ENCODE results near the gene PARD3.

The PARD3 gene

DNA sequence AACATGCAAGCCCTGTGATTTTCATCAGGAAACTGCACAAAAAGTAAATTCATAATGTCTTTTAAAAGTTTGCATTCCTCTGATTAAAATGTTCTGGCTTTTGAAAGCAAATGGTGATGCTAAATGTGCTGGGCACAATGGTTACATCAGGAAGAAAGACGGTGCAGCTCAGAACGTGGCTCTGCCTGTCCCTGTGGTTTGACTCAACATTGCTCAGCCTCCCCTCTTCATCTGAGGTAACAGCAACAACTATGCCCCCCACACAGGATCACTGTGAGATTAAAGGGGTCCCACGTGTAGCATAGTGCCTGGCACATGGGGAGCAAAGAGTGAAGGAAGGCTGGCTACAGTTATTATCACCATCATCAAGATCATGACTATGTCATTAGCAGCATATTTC lies 44.0 kb downstream of the PARD3 start:
- TF ChIP-seq, protein P1, sequence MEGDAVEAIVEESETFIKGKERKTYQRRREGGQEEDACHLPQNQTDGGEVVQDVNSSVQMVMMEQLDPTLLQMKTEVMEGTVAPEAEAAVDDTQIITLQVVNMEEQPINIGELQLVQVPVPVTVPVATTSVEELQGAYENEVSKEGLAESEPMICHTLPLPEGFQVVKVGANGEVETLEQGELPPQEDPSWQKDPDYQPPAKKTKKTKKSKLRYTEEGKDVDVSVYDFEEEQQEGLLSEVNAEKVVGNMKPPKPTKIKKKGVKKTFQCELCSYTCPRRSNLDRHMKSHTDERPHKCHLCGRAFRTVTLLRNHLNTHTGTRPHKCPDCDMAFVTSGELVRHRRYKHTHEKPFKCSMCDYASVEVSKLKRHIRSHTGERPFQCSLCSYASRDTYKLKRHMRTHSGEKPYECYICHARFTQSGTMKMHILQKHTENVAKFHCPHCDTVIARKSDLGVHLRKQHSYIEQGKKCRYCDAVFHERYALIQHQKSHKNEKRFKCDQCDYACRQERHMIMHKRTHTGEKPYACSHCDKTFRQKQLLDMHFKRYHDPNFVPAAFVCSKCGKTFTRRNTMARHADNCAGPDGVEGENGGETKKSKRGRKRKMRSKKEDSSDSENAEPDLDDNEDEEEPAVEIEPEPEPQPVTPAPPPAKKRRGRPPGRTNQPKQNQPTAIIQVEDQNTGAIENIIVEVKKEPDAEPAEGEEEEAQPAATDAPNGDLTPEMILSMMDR (conservative IDR thresholded peaks at IDR 0.05) = no peak

DNA sequence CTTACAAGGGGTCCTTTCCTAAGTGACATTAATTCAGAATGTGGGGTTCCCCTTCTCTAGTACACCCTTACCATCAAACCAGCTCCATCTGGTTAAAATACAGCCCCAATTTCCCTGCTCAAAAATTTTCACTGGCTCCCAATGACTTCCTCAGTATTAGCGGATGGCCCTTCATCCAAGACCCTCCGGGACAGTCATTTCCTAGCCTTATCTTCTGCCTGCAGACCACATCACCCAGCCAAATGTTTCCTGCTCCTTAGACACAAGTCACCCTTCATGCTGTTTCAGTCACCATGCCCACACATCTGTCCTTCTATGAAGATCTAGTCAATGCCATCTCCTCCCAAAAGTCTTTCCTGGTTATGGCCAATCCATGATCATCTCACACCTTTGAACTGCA lies 45.2 kb downstream of the PARD3 start:
- no peak overlapping the region for H3K27ac ChIP-seq
- TF ChIP-seq, protein P1 (conservative IDR thresholded peaks at IDR 0.05) = no peak

More for the DNA sequence above, 44.0 kb downstream of the PARD3 start:
- H3K27ac ChIP-seq = no peak overlapping the region

GRCh38 chr10:34768972-34769330 lies 46.1 kb downstream of the PARD3 start:
- TF ChIP-seq, protein P1 (conservative IDR thresholded peaks at IDR 0.05) = no peak
- H3K27ac ChIP-seq = no peak overlapping the region

DNA sequence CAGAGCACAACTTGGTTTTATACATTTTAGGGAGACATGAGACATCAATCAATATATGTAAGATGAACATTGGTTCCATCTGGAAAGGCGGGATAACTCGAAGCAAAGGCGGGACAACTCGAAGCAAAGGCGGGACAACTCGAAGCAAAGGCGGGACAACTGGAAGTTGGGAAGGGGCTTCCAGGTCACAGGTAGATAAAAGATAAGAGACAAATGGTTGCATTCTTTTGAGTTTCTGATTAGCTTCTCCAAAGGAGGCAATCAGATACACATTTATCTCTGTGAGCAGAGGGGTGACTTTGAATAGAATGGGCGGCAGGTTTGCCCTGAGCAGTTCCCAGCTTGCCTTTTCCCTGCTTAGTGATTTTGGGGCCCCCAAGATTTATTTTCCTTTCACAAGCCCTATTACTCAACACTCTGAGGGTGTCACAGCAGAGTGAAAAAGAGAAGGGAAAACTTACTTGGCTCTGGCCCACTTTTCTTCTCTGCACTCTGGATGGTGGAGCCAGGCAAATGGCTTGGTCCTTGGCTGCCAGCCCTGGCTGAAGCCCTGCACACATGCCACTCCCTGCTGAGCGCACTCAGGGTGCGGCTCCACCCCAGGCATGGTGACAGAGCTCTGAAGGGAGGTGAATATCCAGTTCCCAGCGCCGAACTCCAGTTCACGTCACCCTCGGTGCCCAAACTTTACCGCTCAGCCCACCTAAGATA lies 46.7 kb downstream of the PARD3 start:
- TF ChIP-seq, protein P1 (conservative IDR thresholded peaks at IDR 0.05) = no peak
- no peak overlapping the region for H3K27ac ChIP-seq

DNA sequence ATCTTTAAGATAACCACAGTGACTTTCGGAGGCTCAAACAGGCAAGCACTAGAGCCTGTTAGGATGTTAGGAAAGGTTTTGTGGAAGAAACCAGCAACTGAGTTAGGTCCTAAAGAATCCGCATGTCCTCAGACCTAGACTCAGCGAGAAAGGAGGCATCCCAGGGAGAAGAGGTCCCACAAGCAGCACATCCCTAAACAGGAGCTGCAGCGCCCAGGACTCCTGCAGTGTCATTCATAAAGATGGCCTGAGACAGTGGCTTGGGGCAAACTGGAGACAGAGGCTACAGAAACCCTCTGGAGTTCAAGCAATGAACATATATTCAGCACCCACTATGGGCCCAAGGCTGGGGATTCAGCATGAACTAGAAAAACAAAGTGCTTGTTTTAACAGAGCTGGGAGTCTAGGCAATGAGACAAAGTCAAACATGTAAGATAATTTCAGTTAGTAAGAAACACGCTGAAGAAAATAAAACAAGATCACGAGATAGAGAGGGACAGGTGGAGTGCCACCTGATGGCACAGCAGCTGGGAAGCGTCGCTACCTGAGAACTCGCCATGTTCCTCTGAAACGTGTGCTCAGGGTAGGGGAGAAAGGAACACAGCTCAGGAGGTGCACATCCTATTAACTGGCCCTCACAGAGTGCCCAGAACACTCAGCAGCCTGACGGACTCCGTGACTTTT lies 48.1 kb downstream of the PARD3 start:
- TF ChIP-seq, protein P1 (conservative IDR thresholded peaks at IDR 0.05) = no peak
- H3K27ac ChIP-seq = no peak overlapping the region

- TF ChIP-seq, protein P1 (conservative IDR thresholded peaks at IDR 0.05) = no peak
- no peak overlapping the region for H3K27ac ChIP-seq
Measured at GRCh38 chr10:34766266-34766600, 48.9 kb downstream of the PARD3 start.

DNA sequence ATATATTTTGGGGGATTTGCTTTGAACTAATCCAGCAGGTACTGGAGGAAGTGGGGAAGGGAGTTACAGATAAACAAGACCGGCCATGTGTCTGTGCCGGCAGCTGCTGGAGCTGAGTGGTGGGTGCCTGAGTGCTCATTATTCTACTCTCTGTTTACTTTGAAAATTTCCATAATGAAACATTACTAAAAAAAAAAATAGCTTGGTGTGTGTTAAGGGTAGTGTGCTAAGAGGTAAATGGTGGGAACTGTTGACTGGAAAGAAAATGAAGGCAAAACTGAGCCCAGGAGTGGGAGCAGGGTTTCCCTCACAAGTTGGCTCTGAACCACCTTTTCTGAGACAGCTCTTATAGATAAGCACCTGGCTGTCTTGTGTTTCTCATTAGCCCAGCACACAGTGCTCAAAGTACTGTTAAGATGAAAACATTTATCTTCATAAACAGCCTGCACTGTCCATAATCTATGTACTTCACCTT lies 50.6 kb downstream of the PARD3 start:
- TF ChIP-seq, protein P1 (conservative IDR thresholded peaks at IDR 0.05) = no peak

More for the DNA sequence above, 50.6 kb downstream of the PARD3 start:
- H3K27ac ChIP-seq = no peak overlapping the region
